Neural cell (in vitro differentiated cells): ENCODE measurements around the gene POLD4.

Experiments used
- EP300 ChIP-seq: fragments of 450-650 bp; conservative IDR thresholded peaks from 2 replicates; pipeline ENCODE4 v1.6.1; 2014; ENCODE audit warnings: antibody characterized with exemption, mild to moderate bottlenecking, moderate library complexity; ENCODE audit not compliant: poor library complexity, severe bottlenecking
- MXI1 ChIP-seq: fragments of 450-650 bp; conservative IDR thresholded peaks from 2 replicates; pipeline ENCODE4 v1.6.1; 2014; ENCODE audit warnings: antibody characterized with exemption, mild to moderate bottlenecking; ENCODE audit not compliant: poor library complexity, severe bottlenecking
- POLR2AphosphoS5 ChIP-seq: IDR thresholded peaks from 2 replicates; pipeline ENCODE4 v1.6.1; 2012
- RAD21 ChIP-seq: fragments of 450-650 bp; conservative IDR thresholded peaks from 2 replicates; pipeline ENCODE4 v1.6.1; 2014; ENCODE audit warnings: antibody characterized with exemption, mild to moderate bottlenecking, moderate library complexity
- TF ChIP-seq, protein P1 (sequence below): fragments of 450-650 bp; IDR thresholded peaks from 2 replicates; pipeline ENCODE4 v1.5.1; 2014; ENCODE audit warnings: antibody characterized with exemption, mild to moderate bottlenecking, moderate library complexity; ENCODE audit not compliant: poor library complexity, severe bottlenecking

- TF ChIP-seq RAD21 (no peak), MXI1 (no peak), POLR2AphosphoS5 (no peak), EP300 (no peak)
- TF ChIP-seq, protein P1, sequence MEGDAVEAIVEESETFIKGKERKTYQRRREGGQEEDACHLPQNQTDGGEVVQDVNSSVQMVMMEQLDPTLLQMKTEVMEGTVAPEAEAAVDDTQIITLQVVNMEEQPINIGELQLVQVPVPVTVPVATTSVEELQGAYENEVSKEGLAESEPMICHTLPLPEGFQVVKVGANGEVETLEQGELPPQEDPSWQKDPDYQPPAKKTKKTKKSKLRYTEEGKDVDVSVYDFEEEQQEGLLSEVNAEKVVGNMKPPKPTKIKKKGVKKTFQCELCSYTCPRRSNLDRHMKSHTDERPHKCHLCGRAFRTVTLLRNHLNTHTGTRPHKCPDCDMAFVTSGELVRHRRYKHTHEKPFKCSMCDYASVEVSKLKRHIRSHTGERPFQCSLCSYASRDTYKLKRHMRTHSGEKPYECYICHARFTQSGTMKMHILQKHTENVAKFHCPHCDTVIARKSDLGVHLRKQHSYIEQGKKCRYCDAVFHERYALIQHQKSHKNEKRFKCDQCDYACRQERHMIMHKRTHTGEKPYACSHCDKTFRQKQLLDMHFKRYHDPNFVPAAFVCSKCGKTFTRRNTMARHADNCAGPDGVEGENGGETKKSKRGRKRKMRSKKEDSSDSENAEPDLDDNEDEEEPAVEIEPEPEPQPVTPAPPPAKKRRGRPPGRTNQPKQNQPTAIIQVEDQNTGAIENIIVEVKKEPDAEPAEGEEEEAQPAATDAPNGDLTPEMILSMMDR = no peak
Measured at GRCh38 chr11:67376873-67377808, 23.8 kb upstream of the POLD4 start.
